ENCODE data around the gene WWOX.

The WWOX gene

GRCh38 chr16:78479723-78480122 is 380.3 kb downstream of the WWOX start:
- no peak for TF ChIP-seq CTCF (IDR thresholded peaks at IDR 0.05)
- no peaks in the 10 kb centered on the region for H3K27me3 ChIP-seq
- no peaks in the 10 kb centered on the region for H3K4me1 ChIP-seq
- no peak for DNase-seq
- H3K27ac ChIP-seq = no peak overlapping the region
- intact Hi-C loops (cut with DNase I; ENCODE audit: low total_unique reads) = no loop called here
- no peaks in the 10 kb centered on the region for H3K9me3 ChIP-seq
- H3K4me3 ChIP-seq = no peak overlapping the region
- H3K36me3 ChIP-seq = no peaks in the 10 kb centered on the region

- TF ChIP-seq CTCF (IDR thresholded peaks at IDR 0.05) = no peak
- DNase-seq = no peak
- Histone ChIP-seq H3K4me1 (no peaks in the 10 kb centered on the region), H3K9me3 (no peaks in the 10 kb centered on the region), H3K27me3 (no peaks in the 10 kb centered on the region), H3K4me3 (no peak overlapping the region), H3K27ac (no peak overlapping the region), H3K36me3 (no peaks in the 10 kb centered on the region)
- intact Hi-C loops (cut with DNase I; ENCODE audit: low total_unique reads) = no loop called here
These were observed 381.1 kb downstream of the WWOX start for GRCh38 chr16:78480588-78480987.

DNA sequence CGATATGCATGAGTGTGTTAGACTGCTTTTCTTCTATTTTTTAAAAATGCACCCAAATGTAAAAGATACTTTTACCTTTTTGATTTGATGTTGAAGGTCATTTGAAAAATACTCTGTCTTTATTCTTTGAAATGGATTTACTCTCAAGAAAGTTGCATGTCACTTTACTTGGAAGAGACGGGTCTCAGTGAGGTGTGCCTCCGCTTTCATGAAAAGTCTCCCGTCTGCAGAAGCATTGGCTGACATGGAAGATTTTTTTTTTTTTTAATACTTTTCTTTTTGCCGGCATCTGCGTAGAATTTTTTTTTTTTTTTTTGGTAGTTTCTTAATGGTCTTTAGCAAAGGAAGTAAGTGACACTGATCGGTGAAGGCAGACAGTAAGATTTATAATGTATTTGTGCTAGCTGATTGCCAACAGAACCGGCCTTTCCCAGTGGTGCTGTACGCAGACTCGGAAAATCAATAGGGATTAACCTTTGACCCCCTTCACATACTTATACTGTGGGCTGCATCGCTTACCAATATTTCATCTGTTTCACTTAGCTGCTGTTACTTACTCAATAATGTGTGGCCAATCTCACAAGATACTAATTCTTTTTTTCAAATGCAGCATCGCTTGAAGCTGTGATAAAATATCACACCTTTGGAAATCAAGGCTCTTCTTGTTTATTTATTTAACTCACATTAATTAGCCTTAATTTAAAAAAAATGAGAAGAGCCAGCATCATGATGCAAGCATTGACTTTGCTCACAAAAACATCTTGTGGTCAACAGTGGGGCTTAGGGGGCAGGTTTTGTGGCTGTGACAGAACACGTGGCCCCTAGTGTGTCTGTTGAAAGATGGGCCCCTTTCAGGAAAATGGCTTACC is 383.9 kb downstream of the WWOX start:
- H3K4me3 ChIP-seq = no peak overlapping the region
- DNase-seq = no peak
- TF ChIP-seq CTCF (IDR thresholded peaks at IDR 0.05) = no peak

GRCh38 chr16:78484509-78485058 is 385.1 kb downstream of the WWOX start:
- no peak overlapping the region for H3K27ac ChIP-seq
- no peaks in the 10 kb centered on the region for H3K9me3 ChIP-seq
- no peaks in the 10 kb centered on the region for H3K27me3 ChIP-seq
- no peak overlapping the region for H3K4me3 ChIP-seq
- no peaks in the 10 kb centered on the region for H3K36me3 ChIP-seq
- no peaks in the 10 kb centered on the region for H3K4me1 ChIP-seq
- DNase-seq = no peak
- no peak for TF ChIP-seq CTCF (IDR thresholded peaks at IDR 0.05)
- intact Hi-C loops (cut with DNase I; ENCODE audit: low total_unique reads) = no loop called here

More for the DNA sequence above, 383.9 kb downstream of the WWOX start:
- H3K9me3 ChIP-seq = no peaks in the 10 kb centered on the region
- H3K27ac ChIP-seq = no peak overlapping the region
- intact Hi-C loops (cut with DNase I; ENCODE audit: low total_unique reads) = no loop called here
- no peaks in the 10 kb centered on the region for H3K4me1 ChIP-seq
- no peaks in the 10 kb centered on the region for H3K36me3 ChIP-seq
- no peaks in the 10 kb centered on the region for H3K27me3 ChIP-seq

- no peaks in the 10 kb centered on the region for H3K9me3 ChIP-seq
- H3K4me3 ChIP-seq = no peak overlapping the region
- H3K27me3 ChIP-seq = no peaks in the 10 kb centered on the region
- no peaks in the 10 kb centered on the region for H3K4me1 ChIP-seq
- no peak for DNase-seq
- intact Hi-C loops (cut with DNase I; ENCODE audit: low total_unique reads) = no loop called here
- TF ChIP-seq CTCF (IDR thresholded peaks at IDR 0.05) = no peak
- no peak overlapping the region for H3K27ac ChIP-seq
- no peaks in the 10 kb centered on the region for H3K36me3 ChIP-seq
These were observed 385.9 kb downstream of the WWOX start for GRCh38 chr16:78485188-78485916.

Measured in tibial artery (tissue), 4 donors.